ENCODE results near the gene ENDOD1. TPM values are rescaled to one million over a fixed set of nuclear protein-coding genes. Genes with fewer than 3 reads are reported as not detected.

ENDOD1 gene
- total RNA-seq, 1 experiment from 2014 or later, result 32.1 TPM

DNA sequence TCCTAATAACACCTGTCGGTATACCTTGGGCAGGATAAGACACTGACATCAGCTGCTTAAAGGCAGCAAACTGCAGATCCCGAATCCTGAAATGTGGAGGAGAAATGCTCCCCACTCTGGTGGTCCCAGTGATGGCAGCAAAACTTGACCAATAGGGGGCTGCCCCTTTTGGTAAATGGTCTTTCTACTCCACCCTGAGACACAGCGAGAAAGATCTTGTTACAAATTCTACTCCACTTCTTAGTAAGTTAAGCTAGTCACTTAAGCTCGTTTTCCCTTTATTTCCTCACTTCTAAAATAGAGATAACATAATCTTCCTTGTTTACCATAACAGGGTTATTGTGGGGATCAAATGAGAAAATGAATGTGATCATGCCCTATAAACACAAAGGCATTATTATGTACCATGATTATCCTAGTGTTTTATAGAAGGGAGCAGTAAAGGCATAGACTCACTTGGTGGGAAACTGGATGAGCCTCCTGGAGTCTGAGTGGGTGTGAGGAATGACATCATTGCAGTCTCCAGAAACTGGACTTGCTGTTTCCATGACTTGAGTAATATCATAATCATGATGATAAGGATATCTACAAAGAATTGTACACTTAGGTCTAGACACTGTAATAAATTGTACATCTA, 50.9 kb downstream of the ENDOD1 start:
- DNase-seq, result no peak
- no peaks in the 10 kb centered on the region for H3K27me3 ChIP-seq (ENCODE audit: low read length)
- POLR2A ChIA-PET (ENCODE audit: unreplicated experiment), result no interaction called here
- intact Hi-C loops (cut with micrococcal nuclease), result no loop called here
- no peaks in the 10 kb centered on the region for H3K36me3 ChIP-seq (ENCODE audit: low read depth, low read length)
- H3K9ac ChIP-seq (ENCODE audit: low read length), result no peak overlapping the region
- no peaks in the 10 kb centered on the region for H3K79me2 ChIP-seq (ENCODE audit: low read length)
- TF ChIP-seq EZH2phosphoT487 (IDR thresholded peaks at IDR 0.05; ENCODE audit: borderline replicate concordance, low read length) (no peak), EZH2 (IDR thresholded peaks at IDR 0.05; ENCODE audit: low read length, unreplicated experiment) (no peak)
- TF ChIP-seq, protein P1, sequence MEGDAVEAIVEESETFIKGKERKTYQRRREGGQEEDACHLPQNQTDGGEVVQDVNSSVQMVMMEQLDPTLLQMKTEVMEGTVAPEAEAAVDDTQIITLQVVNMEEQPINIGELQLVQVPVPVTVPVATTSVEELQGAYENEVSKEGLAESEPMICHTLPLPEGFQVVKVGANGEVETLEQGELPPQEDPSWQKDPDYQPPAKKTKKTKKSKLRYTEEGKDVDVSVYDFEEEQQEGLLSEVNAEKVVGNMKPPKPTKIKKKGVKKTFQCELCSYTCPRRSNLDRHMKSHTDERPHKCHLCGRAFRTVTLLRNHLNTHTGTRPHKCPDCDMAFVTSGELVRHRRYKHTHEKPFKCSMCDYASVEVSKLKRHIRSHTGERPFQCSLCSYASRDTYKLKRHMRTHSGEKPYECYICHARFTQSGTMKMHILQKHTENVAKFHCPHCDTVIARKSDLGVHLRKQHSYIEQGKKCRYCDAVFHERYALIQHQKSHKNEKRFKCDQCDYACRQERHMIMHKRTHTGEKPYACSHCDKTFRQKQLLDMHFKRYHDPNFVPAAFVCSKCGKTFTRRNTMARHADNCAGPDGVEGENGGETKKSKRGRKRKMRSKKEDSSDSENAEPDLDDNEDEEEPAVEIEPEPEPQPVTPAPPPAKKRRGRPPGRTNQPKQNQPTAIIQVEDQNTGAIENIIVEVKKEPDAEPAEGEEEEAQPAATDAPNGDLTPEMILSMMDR (conservative IDR thresholded peaks at IDR 0.05; ENCODE audit: low read depth, low read length), result no peak
- no TSS peak for BruUV-seq (replicated peaks)
- no peaks in the 10 kb centered on the region for H3K9me2 ChIP-seq (replicated peaks; ENCODE audit: low read length)
- H4K20me1 ChIP-seq (ENCODE audit: low read length), result no peaks in the 10 kb centered on the region
- H3F3A ChIP-seq (ENCODE audit: low read length, unreplicated experiment), result no peaks in the 10 kb centered on the region
- H3K4me2 ChIP-seq (ENCODE audit: low read length), result no peak overlapping the region
- no peak overlapping the region for H3K27ac ChIP-seq (ENCODE audit: low read length)
- CTCF ChIA-PET, result no interaction called here
- H3K4me1 ChIP-seq (ENCODE audit: insufficient read depth, low read length), result 0 out of 2 replicates have a peak, but pooled peaks cover 6% of the 10 kb centered on the region
- H3K4me3 ChIP-seq (ENCODE audit: low read length), result no peak overlapping the region
- no peaks in the 10 kb centered on the region for H3K9me3 ChIP-seq (ENCODE audit: low read length)
- ATAC-seq, result no peak
- H2AFZ ChIP-seq (ENCODE audit: low read length), result no peak overlapping the region

DNA sequence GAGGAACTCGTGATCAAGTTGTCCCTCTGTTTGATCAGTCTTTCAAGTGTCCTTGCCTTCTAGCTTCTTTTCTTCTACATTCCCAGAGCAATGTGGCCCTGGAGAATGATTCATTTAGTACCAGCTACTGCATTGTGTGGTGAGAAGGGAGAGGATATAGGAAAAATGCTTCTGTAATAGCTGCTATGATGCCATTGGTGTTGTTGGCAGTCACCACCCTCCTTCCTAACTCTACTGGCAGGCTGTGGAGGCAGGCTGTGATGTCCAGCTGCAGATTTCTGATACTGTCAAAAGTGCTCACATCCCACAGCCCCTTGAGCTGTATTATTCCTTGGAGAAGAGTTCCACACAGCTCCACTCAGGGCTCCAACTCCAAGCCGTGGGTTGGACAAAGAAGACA, 52.8 kb downstream of the ENDOD1 start:
- BruUV-seq (replicated peaks), result no TSS peak
- H3K9me3 ChIP-seq (ENCODE audit: low read length), result no peaks in the 10 kb centered on the region
- H4K20me1 ChIP-seq (ENCODE audit: low read length), result no peaks in the 10 kb centered on the region
- no peak overlapping the region for H3K4me3 ChIP-seq (ENCODE audit: low read length)
- H3K9me2 ChIP-seq (replicated peaks; ENCODE audit: low read length), result no peaks in the 10 kb centered on the region
- POLR2A ChIA-PET (ENCODE audit: unreplicated experiment), result no interaction called here
- no peak overlapping the region for H2AFZ ChIP-seq (ENCODE audit: low read length)
- DNase-seq (no peak), ATAC-seq (no peak)
- H3K4me2 ChIP-seq (ENCODE audit: low read length), result no peak overlapping the region
- no peaks in the 10 kb centered on the region for H3K79me2 ChIP-seq (ENCODE audit: low read length)
- no peaks in the 10 kb centered on the region for H3K27me3 ChIP-seq (ENCODE audit: low read length)
- no peaks in the 10 kb centered on the region for H3F3A ChIP-seq (ENCODE audit: low read length, unreplicated experiment)
- CTCF ChIA-PET, result interaction anchor here (0.6 kb wide), 1 partner anchor 1200 kb away, joined by 4 read pairs; no protein-coding TSS in a partner anchor
- H3K27ac ChIP-seq (ENCODE audit: low read length), result no peak overlapping the region
- H3K36me3 ChIP-seq (ENCODE audit: low read depth, low read length), result no peaks in the 10 kb centered on the region
- TF ChIP-seq, protein P1 (conservative IDR thresholded peaks at IDR 0.05; ENCODE audit: low read depth, low read length), result no peak
- TF ChIP-seq EZH2 (IDR thresholded peaks at IDR 0.05; ENCODE audit: low read length, unreplicated experiment), result no peak
- TF ChIP-seq EZH2phosphoT487 (IDR thresholded peaks at IDR 0.05; ENCODE audit: borderline replicate concordance, low read length), result no peak
- no peak overlapping the region for H3K9ac ChIP-seq (ENCODE audit: low read length)
- intact Hi-C loops (cut with micrococcal nuclease), result no loop called here
- H3K4me1 ChIP-seq (ENCODE audit: insufficient read depth, low read length), result peaks cover 16% of the 10 kb centered on the region

DNA sequence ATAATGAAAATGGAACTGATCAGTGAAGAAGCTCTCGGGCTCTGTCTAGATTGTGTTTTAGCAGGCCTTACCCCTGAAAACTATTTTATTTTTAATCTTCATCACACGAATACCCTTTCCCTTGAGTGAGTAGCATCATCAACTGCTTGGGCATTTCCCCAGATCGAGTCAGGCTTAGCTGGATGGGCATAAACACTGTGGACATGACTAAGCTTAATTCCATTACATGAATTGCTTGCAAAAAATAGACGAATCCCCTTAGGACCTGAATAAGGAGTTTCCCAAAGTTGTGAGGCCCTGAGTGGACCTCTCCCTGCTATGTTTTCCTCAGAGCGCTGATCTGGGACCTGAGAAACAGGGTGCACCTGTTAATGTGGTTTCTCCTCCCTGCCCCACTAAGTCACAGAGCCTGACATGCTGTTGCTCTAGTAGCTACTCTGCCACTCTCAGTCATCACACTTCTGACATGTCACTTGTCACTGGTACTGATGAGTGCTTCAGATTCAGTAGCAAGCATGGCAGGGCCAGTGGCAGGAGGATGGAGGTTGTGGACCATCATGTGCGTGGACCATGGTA, 53.5 kb downstream of the ENDOD1 start:
- Histone ChIP-seq H3K79me2 (ENCODE audit: low read length) (no peaks in the 10 kb centered on the region), H2AFZ (ENCODE audit: low read length) (no peak overlapping the region), H3K4me2 (ENCODE audit: low read length) (no peak overlapping the region), H4K20me1 (ENCODE audit: low read length) (no peaks in the 10 kb centered on the region), H3K9ac (ENCODE audit: low read length) (no peak overlapping the region), H3K4me1 (ENCODE audit: insufficient read depth, low read length) (peaks cover 23% of the 10 kb centered on the region), H3K4me3 (ENCODE audit: low read length) (no peak overlapping the region), H3K27ac (ENCODE audit: low read length) (no peak overlapping the region), H3K9me2 (replicated peaks; ENCODE audit: low read length) (no peaks in the 10 kb centered on the region), H3K9me3 (ENCODE audit: low read length) (no peaks in the 10 kb centered on the region), H3F3A (ENCODE audit: low read length, unreplicated experiment) (no peaks in the 10 kb centered on the region), H3K36me3 (ENCODE audit: low read depth, low read length) (no peaks in the 10 kb centered on the region), H3K27me3 (ENCODE audit: low read length) (no peaks in the 10 kb centered on the region)
- no peak for ATAC-seq
- ChIA-PET POLR2A (ENCODE audit: unreplicated experiment) (no interaction called here), CTCF (no interaction called here)
- DNase-seq, result no peak
- BruUV-seq (replicated peaks), result no TSS peak
- TF ChIP-seq EZH2 (IDR thresholded peaks at IDR 0.05; ENCODE audit: low read length, unreplicated experiment) (no peak), EZH2phosphoT487 (IDR thresholded peaks at IDR 0.05; ENCODE audit: borderline replicate concordance, low read length) (no peak)
- TF ChIP-seq, protein P1 (conservative IDR thresholded peaks at IDR 0.05; ENCODE audit: low read depth, low read length), result no peak
- intact Hi-C loops (cut with micrococcal nuclease), result no loop called here
